ENCODE results near the gene UAP1. TPM values are rescaled to one million over a fixed set of nuclear protein-coding genes. Genes with fewer than 3 reads are reported as not detected.

Gene UAP1
- total RNA-seq, 6 experiments from 2014 or later: 41.9 to 108 (median 51.1) TPM

GRCh38 chr1:162632217-162632666, 70.7 kb downstream of the UAP1 start, which contains the start of gene DDR2:
DDR2 (plus strand) TSS chr1:162632464; CDS start chr1:162719064, 86,600 bp downstream.
- peak; percentile 14 to 38 (median 26) for ATAC-seq
- intact Hi-C loops (cut with DNase I): no loop called here

GRCh38 chr1:162632698-162633080, 71.2 kb downstream of the UAP1 start:
- Histone ChIP-seq H3K4me1 (no peaks in the 10 kb centered on the region), H3K4me3 (peak overlapping the region; percentile 9 to 34 (median 15)), H3K9me3 (no peaks in the 10 kb centered on the region), H3K36me3 (no peaks in the 10 kb centered on the region), H3K27ac (peak overlapping the region; percentile 32 to 61 (median 57)), H3K27me3 (no peaks in the 10 kb centered on the region)
- TF ChIP-seq CTCF (IDR thresholded peaks at IDR 0.05): no peak
- no peak for TF ChIP-seq POLR2A (IDR thresholded peaks at IDR 0.05)
- intact Hi-C loops (cut with DNase I): no loop called here
- DNase-seq (no peak), ATAC-seq (peak in 3 of 4 donors; percentile 13 to 26 (median 24))
- WGBS (ENCODE audit: insufficient coverage, low coverage, low lambda C conversion rate, missing lambda C conversion rate): 47% methylated on average over 4 of the region's 4 CpGs

More at GRCh38 chr1:162632217-162632666, 70.7 kb downstream of the UAP1 start, which contains the start of gene DDR2:
- Histone ChIP-seq H3K4me1 (no peaks in the 10 kb centered on the region), H3K27me3 (no peaks in the 10 kb centered on the region), H3K9me3 (no peaks in the 10 kb centered on the region), H3K36me3 (no peaks in the 10 kb centered on the region), H3K27ac (peak within 1 kb of the TSS; percentile 32 to 61 (median 57)), H3K4me3 (peak within 1 kb of the TSS; percentile 9 to 34 (median 15))
- DNase-seq: no peak
- 60% methylated on average over 4 of the region's 4 CpGs for WGBS (ENCODE audit: insufficient coverage, low coverage, low lambda C conversion rate, missing lambda C conversion rate)
- TF ChIP-seq POLR2A (IDR thresholded peaks at IDR 0.05) (no peak), CTCF (IDR thresholded peaks at IDR 0.05) (no peak)

GRCh38 chr1:162633081-162633762, 71.7 kb downstream of the UAP1 start:
- TF ChIP-seq POLR2A (IDR thresholded peaks at IDR 0.05) (no peak), CTCF (IDR thresholded peaks at IDR 0.05) (no peak)
- Histone ChIP-seq H3K9me3 (no peaks in the 10 kb centered on the region), H3K27me3 (no peaks in the 10 kb centered on the region), H3K36me3 (no peaks in the 10 kb centered on the region), H3K27ac (peak overlapping the region; percentile 32 to 61 (median 57)), H3K4me1 (no peaks in the 10 kb centered on the region), H3K4me3 (peak overlapping the region; percentile 9 to 34 (median 15))
- intact Hi-C loops (cut with DNase I): no loop called here
- ATAC-seq: peak in 3 of 4 donors; percentile 12 to 20 (median 17)
- WGBS (ENCODE audit: insufficient coverage, low coverage, low lambda C conversion rate, missing lambda C conversion rate): 57% methylated on average over 4 of the region's 8 CpGs
- no peak for DNase-seq

GRCh38 chr1:162635418-162635817, 73.9 kb downstream of the UAP1 start:
- Histone ChIP-seq H3K4me3 (no peak overlapping the region), H3K9me3 (no peaks in the 10 kb centered on the region), H3K36me3 (no peaks in the 10 kb centered on the region), H3K27me3 (no peaks in the 10 kb centered on the region), H3K27ac (no peak overlapping the region), H3K4me1 (no peaks in the 10 kb centered on the region)
- WGBS (ENCODE audit: insufficient coverage, low coverage, low lambda C conversion rate, missing lambda C conversion rate): 68% methylated on average over 3 of the region's 4 CpGs
- intact Hi-C loops (cut with DNase I): no loop called here
- DNase-seq (no peak), ATAC-seq (no peak)
- TF ChIP-seq CTCF (IDR thresholded peaks at IDR 0.05) (no peak), POLR2A (IDR thresholded peaks at IDR 0.05) (no peak)

Measured in right lobe of liver (tissue), 6 donors.